Uterus (tissue), 4 donors: ENCODE measurements around the gene ASIC1. TPM values are rescaled to one million over a fixed set of nuclear protein-coding genes. Genes with fewer than 3 reads are reported as not detected.

Source experiments
- DNase-seq, 2 donors: peaks; one replicate each; pipeline ENCODE4 v3.0.0-alpha.2; 2019 to 2020
- H3K27ac ChIP-seq, 2 donors: fragments of 200-600 bp; sonication (generic); 1 replicate in 1 of 2; 2 replicates in 1 of 2; pipeline ENCODE4 v1.5.1; 2016 to 2018
- H3K27me3 ChIP-seq, 2 donors: fragments of 200-600 bp; sonication (generic); one replicate each; pipeline ENCODE4 v1.5.1; 2018 to 2019; ENCODE audit warnings: control low read depth in 1 of 2
- H3K36me3 ChIP-seq, 2 donors: fragments of 200-600 bp; sonication (generic); one replicate each; pipeline ENCODE4 v1.5.1; 2019; ENCODE audit warnings: control low read depth in 1 of 2
- H3K4me1 ChIP-seq, 2 donors: fragments of 200-600 bp; sonication (generic); one replicate each; pipeline ENCODE4 v1.5.1; 2018 to 2019; ENCODE audit warnings: control low read depth in 1 of 2
- H3K4me3 ChIP-seq, 2 donors: fragments of 200-600 bp; sonication (generic); 1 replicate in 1 of 2; 2 replicates in 1 of 2; pipeline ENCODE4 v1.5.1; 2018 to 2019; ENCODE audit warnings: mild to moderate bottlenecking in 1 of 2
- H3K9me3 ChIP-seq, 2 donors: fragments of 200-600 bp; sonication (generic); one replicate each; pipeline ENCODE4 v1.5.1; 2019; ENCODE audit warnings: control low read depth in 1 of 2
- POLR2A ChIP-seq, 2 donors: fragments of 450-650 bp; IDR thresholded peaks; one replicate each; pipeline ENCODE4 v1.6.1; 2016; ENCODE audit warnings: antibody characterized with exemption in 2 of 2, mild to moderate bottlenecking in 1 of 2, moderate library complexity in 1 of 2
- intact Hi-C: fragments of 100-400 bp; cut with DNase I; formaldehyde crosslinking; loops from one replicate; pipeline ENCODE4 v1.15.1; 2023; ENCODE audit warnings: low total_unique reads
- total RNA-seq, 4 donors: library from RNA; depleted of rRNA in 3 of 4; stranded (reverse); fragments of >200 nt in 3 of 4; gene quantifications; one replicate each; pipeline versions ENCODE4 v1.1.0 to v1.2.4, GENCODE V29; 2014 to 2023
- TF ChIP-seq, protein P1 (sequence below), 4 experiments: fragments of 200-600 bp in 2 of 4; fragments of 450-650 bp in 2 of 4; sonication (generic) in 2 of 4; IDR thresholded peaks; one replicate each; pipeline ENCODE4 v1.5.1; 2016 to 2019; ENCODE audit warnings: antibody characterized with exemption in 4 of 4, mild to moderate bottlenecking in 2 of 4, moderate library complexity in 1 of 4
- donor health status: DM: yes; HTN: yes; CAD: no.

ASIC1 gene
- total RNA-seq, 4 donors from 2014 or later, result 3.5 to 5.6 TPM; not detected in 2

DNA sequence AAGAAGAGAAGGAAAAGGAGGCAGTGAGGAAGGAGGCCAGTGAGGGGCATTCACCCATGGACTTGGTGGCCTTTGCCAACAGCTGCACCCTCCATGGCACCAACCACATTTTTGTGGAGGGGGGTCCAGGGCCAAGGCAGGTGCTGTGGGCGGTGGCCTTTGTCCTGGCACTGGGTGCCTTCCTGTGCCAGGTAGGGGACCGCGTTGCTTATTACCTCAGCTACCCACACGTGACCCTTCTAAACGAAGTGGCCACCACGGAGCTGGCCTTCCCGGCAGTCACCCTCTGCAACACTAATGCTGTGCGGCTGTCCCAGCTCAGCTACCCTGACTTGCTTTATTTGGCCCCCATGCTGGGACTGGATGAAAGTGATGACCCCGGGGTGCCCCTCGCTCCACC is 16.3 kb downstream of the ASIC1 start:
- TF ChIP-seq, protein P1, sequence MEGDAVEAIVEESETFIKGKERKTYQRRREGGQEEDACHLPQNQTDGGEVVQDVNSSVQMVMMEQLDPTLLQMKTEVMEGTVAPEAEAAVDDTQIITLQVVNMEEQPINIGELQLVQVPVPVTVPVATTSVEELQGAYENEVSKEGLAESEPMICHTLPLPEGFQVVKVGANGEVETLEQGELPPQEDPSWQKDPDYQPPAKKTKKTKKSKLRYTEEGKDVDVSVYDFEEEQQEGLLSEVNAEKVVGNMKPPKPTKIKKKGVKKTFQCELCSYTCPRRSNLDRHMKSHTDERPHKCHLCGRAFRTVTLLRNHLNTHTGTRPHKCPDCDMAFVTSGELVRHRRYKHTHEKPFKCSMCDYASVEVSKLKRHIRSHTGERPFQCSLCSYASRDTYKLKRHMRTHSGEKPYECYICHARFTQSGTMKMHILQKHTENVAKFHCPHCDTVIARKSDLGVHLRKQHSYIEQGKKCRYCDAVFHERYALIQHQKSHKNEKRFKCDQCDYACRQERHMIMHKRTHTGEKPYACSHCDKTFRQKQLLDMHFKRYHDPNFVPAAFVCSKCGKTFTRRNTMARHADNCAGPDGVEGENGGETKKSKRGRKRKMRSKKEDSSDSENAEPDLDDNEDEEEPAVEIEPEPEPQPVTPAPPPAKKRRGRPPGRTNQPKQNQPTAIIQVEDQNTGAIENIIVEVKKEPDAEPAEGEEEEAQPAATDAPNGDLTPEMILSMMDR (IDR thresholded peaks at IDR 0.05), result no peak
- no peak for TF ChIP-seq POLR2A (IDR thresholded peaks at IDR 0.05)
- intact Hi-C loops, result loop anchor here (10.0 kb wide), 1 partner anchor 101 kb away; no protein-coding TSS in a partner anchor
- Histone ChIP-seq H3K4me3 (no peak overlapping the region), H3K27ac (no peak overlapping the region), H3K9me3 (no peaks in the 10 kb centered on the region), H3K36me3 (no peaks in the 10 kb centered on the region), H3K27me3 (no peaks in the 10 kb centered on the region), H3K4me1 (no peaks in the 10 kb centered on the region)
- no peak for DNase-seq

DNA sequence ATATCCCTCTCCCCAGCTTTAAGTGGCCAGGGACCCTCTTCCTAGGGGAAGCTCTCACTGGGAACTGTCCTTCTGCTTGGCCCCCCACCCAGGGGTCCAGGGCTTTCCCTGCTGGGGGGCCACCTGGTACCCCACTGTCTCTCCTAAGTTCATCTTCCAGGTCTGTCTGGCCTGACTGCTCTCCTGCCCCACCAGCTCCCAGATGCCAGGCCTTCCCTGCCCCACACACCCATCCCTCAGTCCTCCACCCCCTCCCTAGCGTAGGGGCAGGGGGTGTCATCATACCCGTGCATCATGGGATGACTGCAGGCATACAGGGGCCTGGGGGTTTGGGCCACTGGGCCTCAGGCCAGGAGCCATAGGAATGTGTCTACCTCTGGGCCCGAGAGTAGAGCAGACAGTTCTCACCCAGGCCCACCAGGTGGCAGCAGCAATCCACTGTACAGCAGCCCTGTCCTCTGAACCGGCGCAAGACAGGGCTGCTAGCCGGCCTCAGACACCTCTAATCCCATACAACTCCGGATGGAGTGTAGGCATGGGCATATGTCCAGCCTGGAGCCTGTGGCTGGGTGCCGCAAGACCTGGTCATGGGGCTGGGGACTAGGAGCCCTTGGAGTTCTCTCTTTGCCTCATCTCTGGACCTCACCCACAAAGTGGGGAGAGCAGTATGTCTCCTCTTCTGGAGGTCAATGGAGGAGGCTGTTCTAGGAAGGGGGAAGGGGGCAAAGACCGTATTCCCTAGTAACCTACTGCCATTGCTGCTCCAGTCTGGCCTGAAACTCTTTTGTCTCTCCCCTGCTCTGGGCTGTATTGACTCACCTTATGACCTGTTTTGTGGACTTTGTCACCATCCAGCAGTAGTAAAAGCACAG is 17.8 kb downstream of the ASIC1 start:
- no peak overlapping the region for H3K27ac ChIP-seq
- H3K4me3 ChIP-seq, result no peak overlapping the region
- H3K9me3 ChIP-seq, result no peaks in the 10 kb centered on the region
- H3K36me3 ChIP-seq, result no peaks in the 10 kb centered on the region
- H3K27me3 ChIP-seq, result no peaks in the 10 kb centered on the region
- TF ChIP-seq, protein P1 (IDR thresholded peaks at IDR 0.05), result peak; percentile 93 to 98 (median 94)
- no peak for TF ChIP-seq POLR2A (IDR thresholded peaks at IDR 0.05)
- no peaks in the 10 kb centered on the region for H3K4me1 ChIP-seq
- intact Hi-C loops, result loop anchor here (10.0 kb wide), 1 partner anchor 100 kb away; no protein-coding TSS in a partner anchor
- DNase-seq, result peak; percentile 83 to 85

DNA sequence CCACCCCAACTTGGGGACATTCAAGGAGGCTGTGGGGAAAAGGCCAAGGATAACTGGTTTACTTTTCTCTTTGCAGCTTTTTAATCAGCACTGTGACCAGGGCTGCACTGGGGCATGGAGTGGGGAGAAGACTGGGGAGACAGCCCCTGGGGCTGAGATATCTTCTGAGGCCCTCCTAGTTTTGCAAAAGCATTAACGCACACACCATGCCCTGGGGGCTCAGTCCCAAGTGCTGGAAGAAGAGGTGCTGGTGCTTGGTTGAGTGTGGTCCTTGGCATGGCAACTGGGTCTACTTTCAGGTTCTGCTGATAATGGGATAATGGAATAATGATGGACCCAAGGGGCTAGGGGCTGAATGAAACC is 18.4 kb downstream of the ASIC1 start:
- Histone ChIP-seq H3K9me3 (no peaks in the 10 kb centered on the region), H3K27me3 (no peaks in the 10 kb centered on the region), H3K4me1 (no peaks in the 10 kb centered on the region), H3K36me3 (no peaks in the 10 kb centered on the region), H3K4me3 (no peak overlapping the region), H3K27ac (no peak overlapping the region)
- no peak for TF ChIP-seq POLR2A (IDR thresholded peaks at IDR 0.05)
- TF ChIP-seq, protein P1 (IDR thresholded peaks at IDR 0.05), result no peak
- intact Hi-C loops, result loop anchor here (10.0 kb wide), 1 partner anchor 99 kb away; no protein-coding TSS in a partner anchor
- DNase-seq, result no peak

DNA sequence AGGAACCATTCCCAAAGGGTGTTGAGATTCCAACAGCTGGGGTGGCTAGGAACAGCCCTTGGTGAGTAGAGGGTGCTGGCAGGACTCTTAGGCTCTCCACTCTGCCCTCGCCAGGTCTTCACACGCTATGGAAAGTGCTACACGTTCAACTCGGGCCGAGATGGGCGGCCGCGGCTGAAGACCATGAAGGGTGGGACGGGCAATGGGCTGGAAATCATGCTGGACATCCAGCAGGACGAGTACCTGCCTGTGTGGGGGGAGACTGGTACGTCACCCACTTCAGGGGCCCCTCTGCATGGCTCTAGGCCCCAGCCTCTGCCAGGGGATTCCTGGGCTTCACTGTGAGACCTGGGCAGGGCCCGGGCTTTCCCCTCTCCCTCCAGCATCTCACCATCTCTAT is 19.7 kb downstream of the ASIC1 start:
- no peak overlapping the region for H3K27ac ChIP-seq
- no peak overlapping the region for H3K4me3 ChIP-seq
- no peaks in the 10 kb centered on the region for H3K27me3 ChIP-seq
- H3K36me3 ChIP-seq, result no peaks in the 10 kb centered on the region
- no peak for DNase-seq
- H3K9me3 ChIP-seq, result no peaks in the 10 kb centered on the region
- intact Hi-C loops, result loop anchor here (10.0 kb wide), 1 partner anchor 98 kb away; no protein-coding TSS in a partner anchor
- H3K4me1 ChIP-seq, result no peaks in the 10 kb centered on the region
- TF ChIP-seq POLR2A (IDR thresholded peaks at IDR 0.05), result no peak
- TF ChIP-seq, protein P1 (IDR thresholded peaks at IDR 0.05), result no peak

DNA sequence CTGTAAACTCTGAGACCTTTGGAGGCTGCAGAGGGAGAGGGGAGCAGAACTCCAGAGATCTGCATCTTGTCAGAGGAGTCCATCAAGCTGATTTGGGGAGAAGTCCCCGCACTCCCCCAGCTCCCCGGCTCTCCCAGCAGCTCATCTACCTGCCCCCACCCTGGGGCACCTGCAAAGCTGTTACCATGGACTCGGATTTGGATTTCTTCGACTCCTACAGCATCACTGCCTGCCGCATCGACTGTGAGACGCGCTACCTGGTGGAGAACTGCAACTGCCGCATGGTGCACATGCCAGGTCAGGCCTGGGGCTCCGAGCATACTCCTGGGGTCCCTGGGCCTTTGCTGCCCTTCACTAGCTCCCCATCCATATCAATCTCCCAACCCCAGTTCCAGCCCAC is 20.9 kb downstream of the ASIC1 start:
- no peaks in the 10 kb centered on the region for H3K27me3 ChIP-seq
- TF ChIP-seq, protein P1 (IDR thresholded peaks at IDR 0.05), result no peak
- TF ChIP-seq POLR2A (IDR thresholded peaks at IDR 0.05), result no peak
- DNase-seq, result no peak
- H3K4me1 ChIP-seq, result no peaks in the 10 kb centered on the region
- H3K27ac ChIP-seq, result no peak overlapping the region
- H3K4me3 ChIP-seq, result no peak overlapping the region
- H3K36me3 ChIP-seq, result no peaks in the 10 kb centered on the region
- intact Hi-C loops, result loop anchor here (10.0 kb wide), 1 partner anchor 97 kb away; no protein-coding TSS in a partner anchor
- H3K9me3 ChIP-seq, result no peaks in the 10 kb centered on the region
